HL-60 (cell line): ENCODE results near the gene RTKN.

Experiments
- CTCF ChIP-seq: IDR thresholded peaks from one replicate; pipeline ENCODE4 v1.5.1; 2011; ENCODE audit warnings: low read length, control low read depth, inconsistent platforms; ENCODE audit not compliant: insufficient read depth
- GABPA ChIP-seq: IDR thresholded peaks from 2 replicates; pipeline ENCODE4 v1.6.1; 2012; ENCODE audit warnings: low read depth
- POLR2AphosphoS5 ChIP-seq: IDR thresholded peaks from 2 replicates; pipeline ENCODE4 v1.6.1; 2012; ENCODE audit warnings: low read depth
- REST ChIP-seq: IDR thresholded peaks from 2 replicates; pipeline ENCODE4 v1.6.1; 2012; ENCODE audit warnings: low read depth; ENCODE audit not compliant: insufficient replicate concordance
- SPI1 ChIP-seq: IDR thresholded peaks from 2 replicates; pipeline ENCODE4 v1.6.1; 2012; ENCODE audit warnings: low read depth, mild to moderate bottlenecking, borderline replicate concordance

GRCh38 chr2:74472945-74473258, 31.2 kb upstream of the RTKN start:
- no peak for TF ChIP-seq CTCF
- TF ChIP-seq POLR2AphosphoS5, result no peak
- TF ChIP-seq REST, result no peak
- TF ChIP-seq GABPA, result no peak
- no peak for TF ChIP-seq SPI1
